Amniotic epithelial cell (primary cell): ENCODE results near the gene GPR137B.

Experiments
- DNase-seq: peaks from one replicate; pipeline ENCODE4 v3.0.0-alpha.2; 2010; ENCODE audit warnings: low read depth

The GPR137B gene

DNA sequence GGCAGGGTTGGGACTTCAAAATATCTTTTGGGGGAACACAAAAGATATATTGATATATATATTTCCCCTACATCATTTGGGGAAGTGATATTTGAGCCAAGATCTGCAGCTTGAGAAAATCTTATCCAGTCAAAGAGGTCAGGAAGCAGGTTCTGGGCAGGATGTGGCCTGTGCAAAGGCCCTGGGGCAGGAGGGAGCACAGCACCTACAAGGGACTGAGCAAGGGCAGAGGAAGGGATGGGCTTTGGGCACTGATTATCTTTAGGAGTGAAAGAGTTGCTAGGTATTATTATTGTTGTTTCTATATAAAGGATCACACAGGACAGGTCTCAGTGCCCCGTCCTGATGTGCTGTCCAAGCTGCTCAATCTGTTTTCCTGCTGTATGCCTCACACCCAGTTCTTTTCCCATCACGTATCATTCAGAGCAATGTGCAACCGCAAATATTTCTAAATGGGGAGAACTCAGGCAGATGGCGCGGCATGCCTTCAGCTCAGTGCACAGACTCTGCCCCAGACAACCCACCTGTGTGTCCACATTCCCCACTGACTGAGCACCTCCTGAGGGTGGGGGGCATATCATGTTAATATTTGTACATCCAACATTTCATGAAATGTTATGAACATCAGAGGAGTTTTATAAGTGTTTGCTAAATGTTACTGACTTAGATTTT is 28.1 kb upstream of the GPR137B start:
- DNase-seq: no peak

- DNase-seq: no peak
These were observed 24.6 kb upstream of the GPR137B start for GRCh38 chr1:236117710-236118109.

DNA sequence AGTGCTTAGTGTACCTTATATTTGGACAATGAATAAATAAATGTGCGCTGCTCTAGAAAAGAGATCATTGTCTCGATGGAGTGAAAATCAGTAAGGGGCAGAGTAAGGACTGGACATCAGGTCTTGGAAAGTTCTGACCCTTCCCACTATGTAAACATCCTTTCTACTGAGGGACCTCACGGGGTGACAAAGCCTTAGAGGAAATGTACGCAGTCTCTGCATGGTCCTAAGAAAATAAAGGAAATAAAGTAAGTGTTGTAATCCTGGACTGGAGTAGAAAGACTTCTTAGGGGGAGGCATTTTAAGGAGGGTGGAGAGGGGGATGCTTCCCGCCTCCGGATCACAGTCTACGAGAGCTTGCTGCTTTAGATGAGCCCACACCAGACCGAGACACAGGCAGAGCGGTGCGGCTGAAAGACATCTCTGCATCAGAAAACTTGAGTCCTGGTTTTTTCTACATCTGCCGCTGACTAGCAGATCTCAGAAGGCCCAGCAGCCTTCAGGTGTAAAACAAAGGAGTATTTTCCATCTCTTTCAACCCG is 22.3 kb upstream of the GPR137B start:
- DNase-seq: no peak

GRCh38 chr1:236120721-236121153 is 21.6 kb upstream of the GPR137B start:
- DNase-seq: no peak

GRCh38 chr1:236122176-236122575 is 20.2 kb upstream of the GPR137B start:
- DNase-seq: no peak

DNA sequence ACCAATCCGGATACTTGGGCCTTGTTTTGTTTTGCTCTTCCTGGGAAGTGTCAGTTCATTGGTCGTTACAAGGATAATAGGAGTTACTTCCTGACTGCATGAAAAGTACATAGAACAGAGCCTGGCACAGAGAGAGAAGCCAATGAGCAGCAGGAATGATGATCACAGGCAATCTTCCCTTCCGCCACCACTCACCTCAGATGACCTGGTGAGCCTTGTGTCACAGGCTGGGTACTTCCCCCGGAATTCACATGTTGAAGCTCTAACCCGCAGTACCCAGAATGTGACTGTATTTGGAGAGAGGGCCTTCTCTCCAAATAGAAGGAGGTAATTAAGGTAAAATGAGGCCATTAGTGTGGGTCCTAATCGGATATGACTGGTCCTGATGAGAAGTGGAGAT is 18.8 kb upstream of the GPR137B start:
- no peak for DNase-seq

DNA sequence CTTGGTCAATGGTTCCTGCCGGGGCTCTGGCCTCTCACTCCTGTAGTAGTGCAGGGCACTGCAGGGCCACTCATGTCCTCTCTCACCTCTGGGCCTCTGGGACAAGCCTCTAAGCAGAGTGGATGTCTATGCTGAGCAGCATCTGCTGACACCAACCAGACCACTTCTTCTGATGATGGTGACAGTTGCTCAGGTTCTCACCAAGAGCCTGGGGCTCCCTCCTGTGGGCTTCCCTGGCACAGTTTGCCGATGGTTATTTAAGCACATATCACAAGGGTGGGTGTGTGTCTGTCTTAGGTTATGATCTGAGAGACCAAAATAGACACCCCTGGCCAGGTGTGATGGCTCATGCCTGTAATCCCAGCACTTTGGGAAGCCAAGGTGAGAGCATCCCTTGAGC is 17.4 kb upstream of the GPR137B start:
- DNase-seq: no peak

GRCh38 chr1:236127045-236127444 is 15.3 kb upstream of the GPR137B start:
- no peak for DNase-seq

- no peak for DNase-seq
These were observed 13.6 kb upstream of the GPR137B start for GRCh38 chr1:236128646-236129178.

- DNase-seq: no peak
These were observed 13.0 kb upstream of the GPR137B start for GRCh38 chr1:236129306-236129705.

DNA sequence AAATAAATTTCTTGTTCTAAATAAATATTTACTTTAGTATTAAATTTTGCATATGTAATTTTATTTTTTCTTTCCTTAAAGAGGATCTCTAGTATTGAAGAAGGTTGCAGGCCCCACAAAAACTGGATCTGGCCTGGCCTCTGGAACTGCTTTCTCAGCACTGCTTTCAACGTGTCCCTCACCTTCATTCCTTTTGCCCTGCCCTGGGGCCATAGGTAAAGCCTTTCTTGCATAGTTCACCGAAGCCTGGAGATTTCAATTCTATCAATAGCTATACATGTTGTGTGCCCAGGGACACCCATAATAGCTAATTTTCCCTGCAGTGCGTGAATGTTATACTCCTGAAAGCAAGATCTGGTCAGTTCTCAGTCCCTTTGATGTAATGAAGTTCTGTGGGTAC is 12.0 kb upstream of the GPR137B start:
- DNase-seq: no peak

DNA sequence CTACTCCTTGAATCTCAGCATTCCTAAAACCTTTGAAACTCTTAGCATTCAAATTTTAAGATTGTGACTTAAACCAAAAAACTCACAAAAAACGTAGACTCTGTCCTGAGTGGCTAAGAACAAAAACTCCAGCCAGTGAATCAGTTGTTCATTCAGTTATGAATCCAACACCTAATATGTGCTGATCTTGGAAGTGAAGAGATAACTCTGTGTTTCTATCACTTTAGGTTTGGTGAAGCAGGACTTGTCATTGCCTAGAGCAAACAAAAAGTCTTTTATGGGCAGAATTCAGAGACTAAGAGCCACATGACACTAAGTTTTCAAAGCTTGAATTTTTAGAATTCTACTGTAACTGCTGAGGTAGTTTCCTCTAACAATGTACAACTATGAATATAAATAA is 10.4 kb upstream of the GPR137B start:
- no peak for DNase-seq

DNA sequence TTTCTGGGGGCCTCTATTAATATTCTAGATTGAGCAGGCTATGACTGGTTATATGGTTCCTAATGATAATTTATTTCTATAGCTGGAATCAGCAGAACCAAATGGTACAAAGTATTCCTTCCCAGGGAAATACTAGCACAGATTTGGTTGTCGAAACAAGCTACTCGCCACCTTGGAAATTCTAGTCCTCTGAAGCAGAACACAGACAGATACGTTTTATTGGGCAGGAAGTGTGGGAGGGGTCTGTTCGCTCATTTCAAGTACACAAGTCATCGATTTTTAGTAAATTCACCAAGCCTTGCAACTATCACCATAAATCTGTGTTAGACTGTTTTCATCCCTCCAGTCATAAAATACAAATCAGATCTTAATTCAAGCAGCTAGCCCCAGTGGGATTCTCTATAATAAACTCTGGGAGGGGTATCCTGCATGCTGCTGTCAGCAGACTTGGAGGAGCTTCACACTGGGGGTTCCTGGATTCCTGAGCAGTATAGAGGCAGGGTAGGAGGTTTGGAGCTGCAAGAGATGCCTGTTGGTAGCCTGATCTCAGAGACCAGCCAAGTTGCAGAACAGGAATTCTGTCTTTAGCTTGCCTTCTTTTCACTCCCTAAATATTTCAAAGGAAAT is 9.8 kb upstream of the GPR137B start:
- no peak for DNase-seq

GRCh38 chr1:236133339-236133738 is 9.0 kb upstream of the GPR137B start:
- no peak for DNase-seq

DNA sequence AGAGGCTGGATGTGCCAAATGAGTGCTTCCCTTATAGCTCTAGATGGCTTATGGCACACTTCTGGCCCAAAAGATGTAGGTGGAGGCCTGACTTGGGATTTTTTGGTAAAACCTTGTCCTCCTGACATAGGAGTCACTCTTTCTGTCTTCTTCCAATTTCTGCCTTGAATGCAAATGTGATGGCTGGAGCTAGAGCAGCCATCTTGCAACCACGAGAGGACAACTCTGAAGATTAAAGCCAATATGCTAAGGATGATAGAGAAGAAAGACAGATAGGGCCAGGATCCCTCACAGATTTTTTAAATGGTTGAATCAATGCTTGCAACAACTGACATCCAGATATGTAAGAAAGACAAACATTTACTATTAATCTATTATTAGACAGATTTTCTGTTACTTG is 8.5 kb upstream of the GPR137B start:
- no peak for DNase-seq

- no peak for DNase-seq
These were observed 5.0 kb upstream of the GPR137B start for GRCh38 chr1:236137285-236137852.

GRCh38 chr1:236139495-236139894 is 2.8 kb upstream of the GPR137B start:
- DNase-seq: no peak

GRCh38 chr1:236140705-236141446 is 1.5 kb upstream of the GPR137B start:
- no peak for DNase-seq

DNA sequence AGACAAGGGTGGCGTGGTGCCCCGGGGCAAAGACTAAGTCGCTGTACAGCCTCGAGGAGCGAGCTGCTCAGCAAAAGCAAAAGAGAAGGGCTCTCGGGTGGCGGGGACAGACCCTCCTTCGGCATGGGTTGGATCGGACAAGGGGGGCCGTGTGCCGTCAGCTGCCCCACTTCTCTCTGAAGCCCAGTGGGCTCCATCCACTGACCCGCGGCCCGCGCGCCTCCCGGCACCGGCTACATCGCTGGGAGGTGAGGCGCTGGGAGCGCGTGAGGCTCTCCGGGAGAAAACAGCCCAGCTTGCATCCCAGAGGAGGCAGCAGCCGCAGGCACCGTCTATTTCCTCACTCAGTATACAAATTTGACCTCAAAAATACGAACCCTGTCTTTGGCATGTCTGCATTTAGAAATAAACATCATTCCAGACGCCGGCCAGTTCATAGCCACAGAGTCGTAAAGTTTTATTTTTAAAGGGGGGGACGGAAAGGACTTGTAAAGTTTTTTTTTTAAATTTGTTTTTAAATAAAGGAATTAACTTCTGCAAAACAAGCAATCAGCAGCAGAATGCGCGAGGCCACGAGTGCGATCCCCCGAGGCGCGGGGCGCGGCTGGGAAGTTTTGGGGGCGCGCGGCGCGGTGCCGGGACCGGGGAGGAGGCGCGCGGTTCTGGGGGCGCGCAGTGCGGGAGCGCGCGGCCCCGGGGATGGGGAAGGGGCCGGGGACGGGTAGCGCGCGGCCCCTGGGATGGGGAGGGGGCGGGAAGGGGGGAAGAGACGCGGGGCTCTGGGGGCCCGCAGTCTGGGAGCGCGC is 689 bp upstream of the GPR137B start:
- DNase-seq: peak; percentile 62

- peak; percentile 84 for DNase-seq
These were observed 987 bp downstream of the GPR137B start for GRCh38 chr1:236143104-236143948.

GRCh38 chr1:236144033-236144432 is 1.7 kb downstream of the GPR137B start:
- no peak for DNase-seq
